HCT116 (cell line): ENCODE results near the gene SNX1. TPM values are rescaled to one million over a fixed set of nuclear protein-coding genes. Genes with fewer than 3 reads are reported as not detected.

Experiments
- ATAC-seq: fragments of 200-7000 bp; cut with Tn5 transposase; 2 replicates; pipeline ENCODE4 v1.9.1; 2020; ENCODE audit warnings: mild to moderate bottlenecking, moderate library complexity
- BruUV-seq: library from RNA; stranded (reverse); fragments of 400-500 nt; replicated peaks from 2 replicates; lab custom pipeline; 2021; lab: Mats Ljungman, UMichigan
- CTCF ChIA-PET: fragments of 300-600 bp; sonication (Branson Sonifier 250); formaldehyde crosslinking; loops from one replicate; lab custom pipeline; 2021; ENCODE audit warnings: antibody characterized with exemption; lab: Charles Lee
- POLR2A ChIA-PET: fragments of 300-600, 350-600 bp; sonication (Branson Sonifier 250); formaldehyde crosslinking; loops from one replicate; lab custom pipeline; 2021; ENCODE audit warnings: antibody characterized with exemption; lab: Charles Lee
- RAD21 ChIA-PET, 2 experiments: fragments of 300-600 bp; sonication (Branson Sonifier 250); formaldehyde crosslinking; loops; one replicate each; lab custom pipeline; 2023; ENCODE audit warnings: low total read pairs in 2 of 2; ENCODE audit not compliant: uncharacterized antibody in 2 of 2, unreplicated experiment in 2 of 2, low non-redundant PET in 1 of 2; lab: Charles Lee
- DNase-seq: peaks from one replicate; pipeline ENCODE4 v3.0.0-alpha.2; 2010; ENCODE audit warnings: low read depth, low spot score
- H2AFZ ChIP-seq: fragments of 200-600 bp; shearing (Covaris generic), sonication (generic); 2 replicates; pipeline ENCODE4 v1.6.1; 2017; ENCODE audit warnings: low read depth, mixed run types, mixed read lengths, antibody characterized with exemption, low read length; ENCODE audit not compliant: poor library complexity, severe bottlenecking
- H3K27ac ChIP-seq: 2 replicates; pipeline ENCODE4 v1.5.1; 2012; ENCODE audit warnings: low read depth, low read length
- H3K27me3 ChIP-seq: fragments of 200-600 bp; sonication (generic); 2 replicates; pipeline ENCODE4 v1.6.1; 2016; ENCODE audit warnings: mixed run types, low read length, mixed read lengths; ENCODE audit not compliant: insufficient read depth
- H3K36me3 ChIP-seq, 2 experiments: fragments of 200-500 bp in 1 of 2; fragments of 200-600 bp in 1 of 2; sonication (Bioruptor generic) in 1 of 2; sonication (generic) in 1 of 2; 2 replicates each; pipeline versions ENCODE4 v1.5.1 to v1.6.1; 2014 to 2016; ENCODE audit warnings: low read length in 2 of 2, inconsistent platforms in 1 of 2, mixed read lengths in 1 of 2, mixed run types in 1 of 2; ENCODE audit not compliant: insufficient read depth in 2 of 2, control insufficient read depth in 1 of 2
- H3K4me1 ChIP-seq, 2 experiments: fragments of 200-600 bp in 1 of 2; sonication (generic) in 1 of 2; 2 replicates each; pipeline versions ENCODE4 v1.5.1 to v1.6.1; 2012 to 2017; ENCODE audit warnings: low read length in 2 of 2, inconsistent platforms in 1 of 2, mild to moderate bottlenecking in 1 of 2, mixed read lengths in 1 of 2, mixed run types in 1 of 2, moderate library complexity in 1 of 2; ENCODE audit not compliant: insufficient read depth in 2 of 2, control insufficient read depth in 1 of 2
- H3K4me2 ChIP-seq: fragments of 200-600 bp; sonication (generic); 2 replicates; pipeline ENCODE4 v1.6.1; 2017; ENCODE audit warnings: mixed run types, low read length, mixed read lengths
- H3K4me3 ChIP-seq, 2 experiments: fragments of 200-600 bp in 1 of 2; sonication (generic) in 1 of 2; replicated peaks in 1 of 2; 2 replicates each; pipeline ENCODE4 v1.5.1; 2011 to 2016; ENCODE audit warnings: low read length in 2 of 2, control low read depth in 1 of 2, low read depth in 1 of 2, mild to moderate bottlenecking in 1 of 2, mixed read lengths in 1 of 2, mixed run types in 1 of 2
- H3K79me2 ChIP-seq: fragments of 200-600 bp; sonication (generic); 2 replicates; pipeline ENCODE4 v1.6.1; 2017; ENCODE audit warnings: mild to moderate bottlenecking, mixed run types, low read length, moderate library complexity, mixed read lengths; ENCODE audit not compliant: insufficient read depth
- H3K9ac ChIP-seq: fragments of 200-600 bp; sonication (generic); 2 replicates; pipeline ENCODE4 v1.6.1; 2016; ENCODE audit warnings: low read length, mixed read lengths
- H3K9me2 ChIP-seq: fragments of 200-600 bp; sonication (generic), shearing (Covaris generic); 2 replicates; pipeline ENCODE4 v1.6.1; 2017; ENCODE audit warnings: mixed run types, mild to moderate bottlenecking, moderate library complexity; ENCODE audit not compliant: insufficient read depth
- H3K9me3 ChIP-seq, 2 experiments: fragments of 200-500 bp in 1 of 2; fragments of 200-600 bp in 1 of 2; sonication (Bioruptor generic) in 1 of 2; sonication (generic) in 1 of 2; 2 replicates each; pipeline ENCODE4 v1.6.1; 2014 to 2017; ENCODE audit warnings: low read length in 2 of 2, mixed read lengths in 2 of 2, inconsistent platforms in 1 of 2, low read depth in 1 of 2, mild to moderate bottlenecking in 1 of 2, mixed run types in 1 of 2, moderate library complexity in 1 of 2; ENCODE audit not compliant: control insufficient read depth in 1 of 2, insufficient read depth in 1 of 2
- H4K20me1 ChIP-seq: fragments of 200-600 bp; sonication (generic), shearing (Covaris generic); 2 replicates; pipeline ENCODE4 v1.6.1; 2017; ENCODE audit warnings: mixed run types, mild to moderate bottlenecking, moderate library complexity; ENCODE audit not compliant: insufficient read depth
- EZH2phosphoT487 ChIP-seq: fragments of 200-600 bp; IDR thresholded peaks from 2 replicates; pipeline ENCODE4 v1.6.1; 2018; ENCODE audit warnings: antibody characterized with exemption, borderline replicate concordance
- intact Hi-C: fragments of 100-400 bp; cut with micrococcal nuclease; formaldehyde crosslinking; loops from 2 replicates; pipeline ENCODE4 v1.10.0; 2022
- total RNA-seq: library from RNA; stranded (reverse); gene quantifications from one replicate; pipeline ENCODE4 v1.2.1, GENCODE V29; 2021; ENCODE audit not compliant: unreplicated experiment
- TF ChIP-seq, protein P1 (sequence below): IDR thresholded peaks from 2 replicates; pipeline ENCODE4 v1.6.1; 2012

The SNX1 gene
- total RNA-seq, 1 experiment from 2014 or later: 91.9 TPM

DNA sequence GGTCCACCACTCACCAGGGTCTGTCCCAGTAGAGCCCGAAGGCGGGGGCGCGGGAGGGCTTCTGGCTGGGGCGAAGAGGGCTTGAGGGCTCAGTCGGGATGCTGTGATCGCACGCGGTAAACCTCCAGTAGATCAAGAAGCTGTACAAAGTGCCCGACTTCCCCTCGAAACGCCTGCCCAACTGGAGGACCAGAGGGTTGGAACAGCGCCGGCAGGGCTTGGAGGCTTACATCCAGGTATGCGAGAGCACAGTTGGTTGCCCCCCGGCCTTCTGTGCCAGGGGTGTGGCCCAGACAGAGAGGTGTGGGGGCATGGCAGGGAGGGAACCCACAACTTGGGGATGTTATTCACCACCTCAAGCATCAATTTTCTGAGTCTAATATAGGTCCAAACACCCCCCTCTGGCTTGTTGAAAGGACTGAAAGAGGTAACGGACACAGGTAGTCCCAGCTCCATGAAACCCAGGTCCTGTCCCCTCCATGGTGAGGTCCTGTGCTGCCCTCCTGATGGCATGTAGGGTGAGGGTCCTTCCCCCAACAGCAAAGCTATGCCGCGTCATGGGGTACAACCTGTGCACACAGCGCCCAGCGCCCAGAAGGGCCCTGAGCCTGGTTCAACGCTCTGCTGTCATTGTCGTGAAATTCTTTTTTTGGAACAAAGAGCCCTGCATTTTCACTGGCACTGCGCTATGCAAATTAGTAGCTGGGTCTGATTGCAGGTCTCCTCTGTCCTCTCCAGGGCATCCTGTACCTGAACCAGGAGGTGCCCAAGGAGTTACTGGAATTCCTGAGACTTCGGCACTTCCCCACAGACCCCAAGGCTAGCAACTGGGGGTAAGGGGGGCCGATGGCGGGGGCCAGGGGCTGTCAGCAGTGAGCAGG lies 57.0 kb downstream of the SNX1 start:
- H3K36me3 ChIP-seq: peaks cover 20 to 26% of the 10 kb centered on the region in 2 experiments; a peak in 3 of 4 replicates
- ATAC-seq: no peak
- peak overlapping the region; percentile 91 for H3K4me2 ChIP-seq
- H3K9me2 ChIP-seq: no peaks in the 10 kb centered on the region
- H3K9ac ChIP-seq: peak overlapping the region; percentile 72
- CTCF ChIA-PET: interaction anchor here (0.7 to 2.5 kb wide), 7 partner anchors 9 to 575 kb away, joined by 3 to 23 read pairs (median 5); partner anchors contain the start of genes CIAO2A and PPIB
- peaks cover 6 to 35% of the 10 kb centered on the region in 2 experiments for H3K4me1 ChIP-seq
- no TSS peak for BruUV-seq
- no peaks in the 10 kb centered on the region for H3K79me2 ChIP-seq
- intact Hi-C loops: loop anchor here (5.0 kb wide), 3 partner anchors 55 to 540 kb away; partner anchors contain the start of genes CSNK1G1 and SNX1
- H3K27ac ChIP-seq: peak overlapping the region; percentile 53; the same call in 1 of the 2 replicates
- no peak for TF ChIP-seq EZH2phosphoT487
- TF ChIP-seq, protein P1, sequence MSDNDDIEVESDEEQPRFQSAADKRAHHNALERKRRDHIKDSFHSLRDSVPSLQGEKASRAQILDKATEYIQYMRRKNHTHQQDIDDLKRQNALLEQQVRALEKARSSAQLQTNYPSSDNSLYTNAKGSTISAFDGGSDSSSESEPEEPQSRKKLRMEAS: no peak
- H2AFZ ChIP-seq: no peak overlapping the region
- POLR2A ChIA-PET: interaction anchor here (2.7 kb wide), 1 partner anchor 10 kb away, joined by 12 read pairs; the partner anchor contains the start of gene PPIB
- DNase-seq: no peak
- H3K27me3 ChIP-seq: no peaks in the 10 kb centered on the region
- peak overlapping the region; percentile 77 to 78 for H3K4me3 ChIP-seq
- no peaks in the 10 kb centered on the region for H3K9me3 ChIP-seq
- H4K20me1 ChIP-seq: no peaks in the 10 kb centered on the region
- RAD21 ChIA-PET: interaction anchor here in 1 of 2 experiments (1.1 kb wide), 1 partner anchor 10 kb away, joined by 3 read pairs; the partner anchor contains the start of gene PPIB
